ENCODE data around the gene SUPT4H1.
A peak's percentile ranks its signal among the peaks of the same experiment; 100 is the strongest.
"Not testable (repeated sequence)": the region's sequence is repeated elsewhere in the genome, so short reads cannot be mapped to it uniquely, and the experiment has no call there.

SUPT4H1 gene

DNA sequence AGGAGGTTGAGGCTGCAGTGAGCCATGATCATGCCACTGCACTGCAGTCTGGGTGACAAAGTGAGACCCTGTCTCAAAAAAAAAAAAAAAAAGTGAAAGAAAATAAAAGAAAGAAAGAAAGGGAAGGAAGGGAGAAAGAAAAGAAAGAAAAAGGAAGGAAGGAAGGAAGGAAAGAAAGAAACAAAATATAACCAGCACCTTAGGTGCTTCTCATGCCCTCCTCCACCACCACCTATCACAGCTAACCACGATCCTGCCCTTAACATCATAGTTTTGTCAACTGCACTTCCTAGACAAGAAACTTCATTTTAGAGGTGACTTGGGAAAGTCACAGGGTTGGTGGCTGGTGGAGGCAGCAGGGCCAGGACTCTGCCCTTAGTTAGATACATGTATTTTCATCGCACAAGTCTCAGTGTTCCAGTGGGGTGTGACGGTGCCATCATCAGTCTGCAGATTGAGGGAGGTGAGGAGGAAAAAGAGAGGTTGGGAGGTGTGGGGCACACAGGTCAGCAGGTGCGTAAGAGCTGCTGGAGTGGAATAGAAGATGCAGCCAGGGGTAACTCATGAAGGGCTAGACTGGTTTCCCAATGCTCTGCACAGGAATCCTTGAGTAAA, 10.0 kb downstream of the SUPT4H1 start:
- peaks cover 2 to 40% (median 31%) of the 10 kb centered on the region in 5 donors for H3K36me3 ChIP-seq (ENCODE audit: control insufficient read depth in 5 of 5, insufficient read depth in 5 of 5, low read length in 5 of 5)
- peaks cover 0 to 39% (median 6%) of the 10 kb centered on the region in 5 donors for H3K4me1 ChIP-seq (ENCODE audit: control insufficient read depth in 5 of 5, insufficient read depth in 5 of 5, low read length in 5 of 5)
- peaks cover 2 to 9% (median 5%) of the 10 kb centered on the region in 5 donors for H3K27me3 ChIP-seq (ENCODE audit: control insufficient read depth in 5 of 5, insufficient read depth in 4 of 5, low read length in 5 of 5)
- no peaks in the 10 kb centered on the region for H3K9me3 ChIP-seq (ENCODE audit: control insufficient read depth in 5 of 5, low read length in 5 of 5)
- H3K9ac ChIP-seq (ENCODE audit: low read length in 5 of 5): no peak overlapping the region
- H3K4me3 ChIP-seq (ENCODE audit: low read depth in 1 of 5, low read length in 5 of 5): no peak overlapping the region
- H3K27ac ChIP-seq (ENCODE audit: low read depth, low read length): no peak overlapping the region

DNA sequence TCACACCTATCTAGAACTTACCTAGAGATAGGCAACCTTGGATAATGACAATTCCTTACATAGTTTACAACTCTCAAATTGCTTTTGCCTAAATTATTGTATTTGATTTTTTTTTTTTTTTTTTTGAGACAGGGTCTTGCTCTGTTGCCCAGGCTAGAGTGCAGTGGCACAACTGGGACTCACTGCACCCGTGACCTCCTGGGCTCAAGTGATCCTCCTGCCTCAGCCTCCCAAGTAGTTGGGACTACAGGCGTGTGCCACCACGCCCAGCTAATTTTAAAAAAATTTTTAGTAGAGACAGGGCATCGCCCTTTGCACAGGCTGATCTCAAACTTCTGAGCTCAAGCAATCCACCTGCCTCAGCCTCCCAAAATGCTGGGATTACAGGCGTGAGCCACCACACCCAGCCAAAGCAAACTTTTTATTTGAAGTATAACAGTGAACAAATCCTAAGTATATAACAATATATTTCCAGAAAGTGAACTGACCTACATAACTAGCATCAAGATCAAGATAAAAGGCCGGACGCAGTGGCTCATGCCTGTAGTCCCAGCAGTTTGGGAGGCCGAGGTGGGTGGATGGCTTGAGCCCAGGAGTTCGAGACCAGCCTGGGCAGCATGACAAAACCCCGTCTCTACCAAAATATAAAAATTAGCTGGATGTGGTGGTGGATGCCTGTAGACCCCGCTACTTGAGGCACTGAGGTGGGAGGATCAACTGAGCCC, 10.7 kb downstream of the SUPT4H1 start:
- H3K9me3 ChIP-seq (ENCODE audit: control insufficient read depth in 5 of 5, low read length in 5 of 5); H3K9ac ChIP-seq (ENCODE audit: low read length in 5 of 5); H3K27ac ChIP-seq (ENCODE audit: low read depth, low read length); H3K27me3 ChIP-seq (ENCODE audit: control insufficient read depth in 5 of 5, insufficient read depth in 4 of 5, low read length in 5 of 5); H3K4me3 ChIP-seq (ENCODE audit: low read depth in 1 of 5, low read length in 5 of 5): not testable (repeated sequence)
- Histone ChIP-seq H3K36me3 (ENCODE audit: control insufficient read depth in 5 of 5, insufficient read depth in 5 of 5, low read length in 5 of 5) (peaks cover 0 to 34% (median 24%) of the 10 kb centered on the region in 5 donors), H3K4me1 (ENCODE audit: control insufficient read depth in 5 of 5, insufficient read depth in 5 of 5, low read length in 5 of 5) (peaks cover 0 to 46% (median 13%) of the 10 kb centered on the region in 5 donors)

GRCh38 chr17:58340405-58340876, 11.6 kb downstream of the SUPT4H1 start:
- no peaks in the 10 kb centered on the region for H3K9me3 ChIP-seq (ENCODE audit: control insufficient read depth in 5 of 5, low read length in 5 of 5)
- H3K4me3 ChIP-seq (ENCODE audit: low read depth in 1 of 5, low read length in 5 of 5): no peak overlapping the region
- H3K36me3 ChIP-seq (ENCODE audit: control insufficient read depth in 5 of 5, insufficient read depth in 5 of 5, low read length in 5 of 5): peaks cover 0 to 25% (median 16%) of the 10 kb centered on the region in 5 donors
- no peak overlapping the region for H3K27ac ChIP-seq (ENCODE audit: low read depth, low read length)
- peaks cover 0 to 53% (median 20%) of the 10 kb centered on the region in 5 donors for H3K4me1 ChIP-seq (ENCODE audit: control insufficient read depth in 5 of 5, insufficient read depth in 5 of 5, low read length in 5 of 5)
- peaks cover 2 to 10% (median 6%) of the 10 kb centered on the region in 5 donors for H3K27me3 ChIP-seq (ENCODE audit: control insufficient read depth in 5 of 5, insufficient read depth in 4 of 5, low read length in 5 of 5)
- H3K9ac ChIP-seq (ENCODE audit: low read length in 5 of 5): no peak overlapping the region

DNA sequence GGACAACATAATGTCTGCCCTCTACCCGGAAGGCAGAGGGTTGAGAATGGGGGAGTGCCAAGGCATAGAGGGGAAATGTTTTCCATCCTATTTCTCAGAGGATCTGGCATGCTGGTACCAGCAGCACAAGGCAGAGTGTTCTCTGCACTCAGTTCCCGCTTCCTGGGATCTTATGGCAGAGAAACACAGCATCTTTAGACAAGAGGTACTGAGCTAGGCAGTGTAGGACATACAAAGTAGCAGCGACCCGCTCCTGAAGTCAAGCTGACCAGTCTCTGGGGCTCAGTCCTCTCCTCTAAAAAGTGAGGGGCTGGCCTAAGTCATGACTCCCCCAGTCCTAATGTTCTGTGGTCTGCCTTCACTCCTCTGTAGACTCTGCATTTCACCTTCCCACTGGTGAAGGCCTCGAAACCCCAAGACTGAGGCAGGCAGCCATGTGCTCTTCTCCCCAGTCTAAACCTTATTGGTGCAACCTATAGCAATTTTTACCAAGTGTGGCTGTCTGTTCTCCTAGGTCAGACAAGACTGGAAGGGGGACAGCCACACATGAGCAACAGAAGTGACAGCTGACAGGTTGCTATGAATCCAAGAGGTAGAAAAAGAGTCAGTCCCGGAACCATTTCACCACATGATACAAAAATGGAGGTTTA, 12.1 kb downstream of the SUPT4H1 start:
- Histone ChIP-seq H3K4me1 (ENCODE audit: control insufficient read depth in 5 of 5, insufficient read depth in 5 of 5, low read length in 5 of 5) (peaks cover 0 to 58% (median 20%) of the 10 kb centered on the region in 5 donors), H3K4me3 (ENCODE audit: low read depth in 1 of 5, low read length in 5 of 5) (peak overlapping the region in 4 of 5 donors; percentile 25 to 44 (median 40)), H3K27me3 (ENCODE audit: control insufficient read depth in 5 of 5, insufficient read depth in 4 of 5, low read length in 5 of 5) (peaks cover 2 to 12% (median 6%) of the 10 kb centered on the region in 5 donors), H3K9me3 (ENCODE audit: control insufficient read depth in 5 of 5, low read length in 5 of 5) (no peaks in the 10 kb centered on the region), H3K36me3 (ENCODE audit: control insufficient read depth in 5 of 5, insufficient read depth in 5 of 5, low read length in 5 of 5) (peaks cover 0 to 20% (median 10%) of the 10 kb centered on the region in 5 donors), H3K9ac (ENCODE audit: low read length in 5 of 5) (peak overlapping the region in 2 of 5 donors; percentile 54 to 68), H3K27ac (ENCODE audit: low read depth, low read length) (peak overlapping the region; percentile 35)

DNA sequence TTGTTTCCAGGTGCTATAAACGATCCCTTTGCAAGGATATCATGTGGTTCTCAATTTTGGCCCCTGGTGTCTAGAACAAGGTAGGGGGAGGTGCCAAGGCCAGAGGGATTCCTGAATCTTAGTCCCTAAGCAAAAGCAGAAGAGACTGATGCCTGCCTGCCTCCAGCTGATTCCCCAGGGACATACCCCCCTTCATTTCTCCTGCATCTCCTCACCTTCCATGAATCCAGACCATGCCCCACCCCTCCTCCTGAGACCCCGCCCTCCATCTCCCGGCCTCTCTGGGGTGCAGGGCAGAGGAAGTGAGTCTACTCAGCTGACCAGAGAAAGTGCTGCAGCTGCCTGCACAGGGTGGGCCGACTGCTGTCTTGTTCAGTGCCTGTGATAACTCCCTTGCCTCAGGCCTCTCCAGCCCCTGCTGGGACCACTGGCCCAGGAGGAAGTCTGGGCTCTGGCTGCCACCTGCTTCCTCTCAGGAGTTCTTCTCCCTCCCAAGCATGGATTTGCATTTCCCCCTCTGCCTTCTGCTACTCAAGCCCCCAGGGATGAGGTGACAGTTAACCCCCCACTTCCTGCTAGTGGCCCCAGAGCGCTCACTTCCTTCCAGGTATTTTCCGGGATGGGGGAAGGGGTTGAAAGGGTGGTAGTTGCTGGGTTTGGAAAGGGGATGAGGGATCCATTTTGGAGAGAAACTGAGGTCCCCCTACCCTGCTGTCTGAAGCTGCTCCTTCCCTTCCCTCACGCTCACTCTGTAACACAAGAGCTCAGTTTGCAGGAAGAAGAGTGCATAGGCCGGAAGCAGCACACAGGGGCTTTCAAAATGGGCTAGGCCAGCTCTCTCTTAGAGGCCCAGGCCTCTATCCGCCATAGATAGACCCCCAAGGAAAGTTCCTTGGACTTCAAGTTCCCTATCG, 12.9 kb downstream of the SUPT4H1 start:
- H3K4me1 ChIP-seq (ENCODE audit: control insufficient read depth in 5 of 5, insufficient read depth in 5 of 5, low read length in 5 of 5): peaks cover 0 to 59% (median 20%) of the 10 kb centered on the region in 5 donors
- peaks cover 2 to 12% (median 6%) of the 10 kb centered on the region in 5 donors for H3K27me3 ChIP-seq (ENCODE audit: control insufficient read depth in 5 of 5, insufficient read depth in 4 of 5, low read length in 5 of 5)
- no peaks in the 10 kb centered on the region for H3K9me3 ChIP-seq (ENCODE audit: control insufficient read depth in 5 of 5, low read length in 5 of 5)
- H3K27ac ChIP-seq (ENCODE audit: low read depth, low read length): peak overlapping the region; percentile 35
- peak overlapping the region in 4 of 5 donors; percentile 25 to 44 (median 40) for H3K4me3 ChIP-seq (ENCODE audit: low read depth in 1 of 5, low read length in 5 of 5)
- peak overlapping the region in 2 of 5 donors; percentile 54 to 68 for H3K9ac ChIP-seq (ENCODE audit: low read length in 5 of 5)
- H3K36me3 ChIP-seq (ENCODE audit: control insufficient read depth in 5 of 5, insufficient read depth in 5 of 5, low read length in 5 of 5): peaks cover 0 to 12% (median 2%) of the 10 kb centered on the region in 5 donors

GRCh38 chr17:58338454-58338840, 13.6 kb downstream of the SUPT4H1 start:
- Histone ChIP-seq H3K36me3 (ENCODE audit: control insufficient read depth in 5 of 5, insufficient read depth in 5 of 5, low read length in 5 of 5) (peaks cover 0 to 5% (median 0%) of the 10 kb centered on the region in 5 donors), H3K9me3 (ENCODE audit: control insufficient read depth in 5 of 5, low read length in 5 of 5) (no peaks in the 10 kb centered on the region), H3K4me1 (ENCODE audit: control insufficient read depth in 5 of 5, insufficient read depth in 5 of 5, low read length in 5 of 5) (peaks cover 0 to 53% (median 20%) of the 10 kb centered on the region in 5 donors), H3K27ac (ENCODE audit: low read depth, low read length) (peak overlapping the region; percentile 72), H3K4me3 (ENCODE audit: low read depth in 1 of 5, low read length in 5 of 5) (peak overlapping the region in 1 of 5 donors; percentile 6), H3K9ac (ENCODE audit: low read length in 5 of 5) (no peak overlapping the region), H3K27me3 (ENCODE audit: control insufficient read depth in 5 of 5, insufficient read depth in 4 of 5, low read length in 5 of 5) (peaks cover 5 to 12% (median 6%) of the 10 kb centered on the region in 5 donors)

GRCh38 chr17:58337600-58338453, 14.2 kb downstream of the SUPT4H1 start:
- Histone ChIP-seq H3K27ac (ENCODE audit: low read depth, low read length) (peak overlapping the region; percentile 72), H3K4me1 (ENCODE audit: control insufficient read depth in 5 of 5, insufficient read depth in 5 of 5, low read length in 5 of 5) (peaks cover 0 to 56% (median 23%) of the 10 kb centered on the region in 5 donors), H3K36me3 (ENCODE audit: control insufficient read depth in 5 of 5, insufficient read depth in 5 of 5, low read length in 5 of 5) (no peaks in the 10 kb centered on the region), H3K9ac (ENCODE audit: low read length in 5 of 5) (peak overlapping the region in 4 of 5 donors; percentile 0 to 56 (median 46)), H3K27me3 (ENCODE audit: control insufficient read depth in 5 of 5, insufficient read depth in 4 of 5, low read length in 5 of 5) (peaks cover 5 to 12% (median 7%) of the 10 kb centered on the region in 5 donors), H3K4me3 (ENCODE audit: low read depth in 1 of 5, low read length in 5 of 5) (peak overlapping the region in 4 of 5 donors; percentile 22 to 37 (median 24)), H3K9me3 (ENCODE audit: control insufficient read depth in 5 of 5, low read length in 5 of 5) (no peaks in the 10 kb centered on the region)

- H3K27me3 ChIP-seq (ENCODE audit: control insufficient read depth in 5 of 5, insufficient read depth in 4 of 5, low read length in 5 of 5): peaks cover 5 to 12% (median 7%) of the 10 kb centered on the region in 5 donors
- H3K9me3 ChIP-seq (ENCODE audit: control insufficient read depth in 5 of 5, low read length in 5 of 5): no peaks in the 10 kb centered on the region
- H3K9ac ChIP-seq (ENCODE audit: low read length in 5 of 5): peak overlapping the region in 4 of 5 donors; percentile 0 to 60 (median 46)
- H3K36me3 ChIP-seq (ENCODE audit: control insufficient read depth in 5 of 5, insufficient read depth in 5 of 5, low read length in 5 of 5): no peaks in the 10 kb centered on the region
- H3K4me3 ChIP-seq (ENCODE audit: low read depth in 1 of 5, low read length in 5 of 5): peak overlapping the region in 2 of 5 donors; percentile 23 to 37
- peak overlapping the region; percentile 72 for H3K27ac ChIP-seq (ENCODE audit: low read depth, low read length)
- H3K4me1 ChIP-seq (ENCODE audit: control insufficient read depth in 5 of 5, insufficient read depth in 5 of 5, low read length in 5 of 5): peaks cover 0 to 59% (median 24%) of the 10 kb centered on the region in 5 donors
Observed at GRCh38 chr17:58337210-58337599, 14.8 kb downstream of the SUPT4H1 start.

All from subcutaneous abdominal adipose tissue (tissue), 5 donors.